ENCODE results near the gene PNMA8B. TPM values are rescaled to one million over a fixed set of nuclear protein-coding genes. Genes with fewer than 3 reads are reported as not detected.

PNMA8B gene
- total RNA-seq, 2 experiments from 2014 or later, result 0.14 to 0.19 TPM

- Mint-ChIP-seq H3K36me3 (ENCODE audit: low read depth) (no peaks in the 10 kb centered on the region), H3K27me3 (peaks cover 93% of the 10 kb centered on the region), H3K27ac (no peak overlapping the region), H3K9me3 (no peaks in the 10 kb centered on the region), H3K4me1 (ENCODE audit: low read depth) (peaks cover 40% of the 10 kb centered on the region), H3K4me3 (no peak overlapping the region)
- peaks cover 69 to 72% of the 10 kb centered on the region in 2 experiments for H3K27me3 ChIP-seq (ENCODE audit: control insufficient read depth in 1 of 2, insufficient read depth in 2 of 2, low read length in 2 of 2)
- peak in 7 of 14 experiments; percentile 12 to 50 (median 39) for DNase-seq
- no peak overlapping the region for H3K4me3 ChIP-seq (ENCODE audit: low read length)
- POLR2A ChIA-PET, result interaction anchor here (0.6 to 1.0 kb wide), 2 partner anchors 94 to 671 kb away, joined by 3 read pairs; no protein-coding TSS in a partner anchor
- intact Hi-C loops (cut with DNase I, micrococcal nuclease), result loop anchor here (2.0 to 5.0 kb wide), 3 partner anchors 95 to 462 kb away; no protein-coding TSS in a partner anchor
- peaks cover 49% of the 10 kb centered on the region for H3K4me1 ChIP-seq (ENCODE audit: insufficient read depth, low read length)
- H3K27ac ChIP-seq (ENCODE audit: low read depth in 1 of 2, low read length in 2 of 2), result no peak overlapping the region
- no peak for ATAC-seq (ENCODE audit: poor library complexity)
- TF ChIP-seq, protein P1, sequence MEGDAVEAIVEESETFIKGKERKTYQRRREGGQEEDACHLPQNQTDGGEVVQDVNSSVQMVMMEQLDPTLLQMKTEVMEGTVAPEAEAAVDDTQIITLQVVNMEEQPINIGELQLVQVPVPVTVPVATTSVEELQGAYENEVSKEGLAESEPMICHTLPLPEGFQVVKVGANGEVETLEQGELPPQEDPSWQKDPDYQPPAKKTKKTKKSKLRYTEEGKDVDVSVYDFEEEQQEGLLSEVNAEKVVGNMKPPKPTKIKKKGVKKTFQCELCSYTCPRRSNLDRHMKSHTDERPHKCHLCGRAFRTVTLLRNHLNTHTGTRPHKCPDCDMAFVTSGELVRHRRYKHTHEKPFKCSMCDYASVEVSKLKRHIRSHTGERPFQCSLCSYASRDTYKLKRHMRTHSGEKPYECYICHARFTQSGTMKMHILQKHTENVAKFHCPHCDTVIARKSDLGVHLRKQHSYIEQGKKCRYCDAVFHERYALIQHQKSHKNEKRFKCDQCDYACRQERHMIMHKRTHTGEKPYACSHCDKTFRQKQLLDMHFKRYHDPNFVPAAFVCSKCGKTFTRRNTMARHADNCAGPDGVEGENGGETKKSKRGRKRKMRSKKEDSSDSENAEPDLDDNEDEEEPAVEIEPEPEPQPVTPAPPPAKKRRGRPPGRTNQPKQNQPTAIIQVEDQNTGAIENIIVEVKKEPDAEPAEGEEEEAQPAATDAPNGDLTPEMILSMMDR (IDR thresholded peaks at IDR 0.05), result no peak
- H3K9me3 ChIP-seq (ENCODE audit: control insufficient read depth in 1 of 2, insufficient read depth in 1 of 2, low read length in 2 of 2), result peaks cover 0 to 36% of the 10 kb centered on the region in 2 experiments
- CTCF ChIA-PET, result interaction anchor here (1.0 kb wide), 1 partner anchor 94 kb away, joined by 4 read pairs; no protein-coding TSS in a partner anchor
- no peaks in the 10 kb centered on the region for H3K36me3 ChIP-seq (ENCODE audit: insufficient read depth, low read length)
Observed at GRCh38 chr19:46489445-46490272, 6.0 kb downstream of the PNMA8B start.

DNA sequence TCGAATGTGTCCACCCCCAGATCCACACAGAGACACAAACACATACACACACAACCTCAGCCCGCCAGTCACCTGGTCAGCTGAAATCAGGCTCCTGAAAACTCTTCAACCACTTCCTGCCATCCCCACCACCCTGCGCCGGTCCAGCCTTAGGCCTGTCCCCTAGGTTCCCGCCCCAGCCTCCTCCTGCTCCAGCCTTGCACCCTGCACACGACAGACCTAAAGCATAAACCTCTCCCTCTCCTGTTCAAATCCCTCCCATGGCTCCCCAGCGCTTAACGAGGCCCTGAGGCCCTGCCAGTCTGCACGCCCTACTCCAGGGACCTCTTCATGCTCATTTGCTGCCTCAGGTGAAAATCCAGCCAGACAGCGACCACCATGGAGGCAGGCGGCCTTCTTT is 7.1 kb downstream of the PNMA8B start:
- Histone ChIP-seq H3K4me1 (ENCODE audit: insufficient read depth, low read length) (peaks cover 38% of the 10 kb centered on the region), H3K9me3 (ENCODE audit: control insufficient read depth in 1 of 2, insufficient read depth in 1 of 2, low read length in 2 of 2) (peaks cover 0 to 31% of the 10 kb centered on the region in 2 experiments), H3K27me3 (ENCODE audit: control insufficient read depth in 1 of 2, insufficient read depth in 2 of 2, low read length in 2 of 2) (peaks cover 61 to 63% of the 10 kb centered on the region in 2 experiments), H3K36me3 (ENCODE audit: insufficient read depth, low read length) (no peaks in the 10 kb centered on the region), H3K27ac (ENCODE audit: low read depth in 1 of 2, low read length in 2 of 2) (no peak overlapping the region), H3K4me3 (ENCODE audit: low read length) (no peak overlapping the region)
- DNase-seq, result peak in 1 of 14 experiments; percentile 22
- Mint-ChIP-seq H3K36me3 (ENCODE audit: low read depth) (no peaks in the 10 kb centered on the region), H3K4me3 (no peak overlapping the region), H3K4me1 (ENCODE audit: low read depth) (peaks cover 34% of the 10 kb centered on the region), H3K9me3 (no peaks in the 10 kb centered on the region), H3K27me3 (peaks cover 93% of the 10 kb centered on the region), H3K27ac (no peak overlapping the region)
- ATAC-seq (ENCODE audit: poor library complexity), result no peak
- TF ChIP-seq, protein P1 (IDR thresholded peaks at IDR 0.05), result no peak
- ChIA-PET CTCF (interaction anchor here (0.6 to 1.6 kb wide), 2 partner anchors 208 to 395 kb away, joined by 4 to 9 read pairs; no protein-coding TSS in a partner anchor), POLR2A (interaction anchor here (1.0 kb wide), 1 partner anchor 93 kb away, joined by 3 read pairs; no protein-coding TSS in a partner anchor)
- intact Hi-C loops (cut with DNase I, micrococcal nuclease), result loop anchor here (1.0 to 5.0 kb wide), 4 partner anchors 94 to 461 kb away; no protein-coding TSS in a partner anchor

- H3K4me1 ChIP-seq (ENCODE audit: insufficient read depth, low read length), result peaks cover 34% of the 10 kb centered on the region
- peaks cover 59 to 60% of the 10 kb centered on the region in 2 experiments for H3K27me3 ChIP-seq (ENCODE audit: control insufficient read depth in 1 of 2, insufficient read depth in 2 of 2, low read length in 2 of 2)
- DNase-seq, result peak; percentile 47 to 85 (median 74)
- ChIA-PET POLR2A (no interaction called here), CTCF (interaction anchor here (0.6 to 1.6 kb wide), 5 partner anchors 86 to 459 kb away, joined by 4 to 9 read pairs (median 7); no protein-coding TSS in a partner anchor)
- TF ChIP-seq, protein P1 (IDR thresholded peaks at IDR 0.05), result peak; percentile 82
- Mint-ChIP-seq H3K9me3 (no peaks in the 10 kb centered on the region), H3K4me3 (no peak overlapping the region), H3K36me3 (ENCODE audit: low read depth) (no peaks in the 10 kb centered on the region), H3K27me3 (peaks cover 92% of the 10 kb centered on the region), H3K27ac (no peak overlapping the region), H3K4me1 (ENCODE audit: low read depth) (peaks cover 34% of the 10 kb centered on the region)
- intact Hi-C loops (cut with DNase I, micrococcal nuclease), result loop anchor here (1.0 to 5.0 kb wide), 6 partner anchors 86 to 461 kb away; no protein-coding TSS in a partner anchor
- H3K27ac ChIP-seq (ENCODE audit: low read depth in 1 of 2, low read length in 2 of 2), result no peak overlapping the region
- H3K36me3 ChIP-seq (ENCODE audit: insufficient read depth, low read length), result no peaks in the 10 kb centered on the region
- H3K9me3 ChIP-seq (ENCODE audit: control insufficient read depth in 1 of 2, insufficient read depth in 1 of 2, low read length in 2 of 2), result peaks cover 0 to 28% of the 10 kb centered on the region in 2 experiments
- H3K4me3 ChIP-seq (ENCODE audit: low read length), result no peak overlapping the region
- ATAC-seq (ENCODE audit: poor library complexity), result peak; percentile 83
Observed at GRCh38 chr19:46487802-46488445, 7.7 kb downstream of the PNMA8B start.

Data from CD4-positive, alpha-beta T cell (primary cell).